ENCODE results near the gene GALNT15. TPM values are rescaled to one million over a fixed set of nuclear protein-coding genes. Genes with fewer than 3 reads are reported as not detected.

The GALNT15 gene, protein sequence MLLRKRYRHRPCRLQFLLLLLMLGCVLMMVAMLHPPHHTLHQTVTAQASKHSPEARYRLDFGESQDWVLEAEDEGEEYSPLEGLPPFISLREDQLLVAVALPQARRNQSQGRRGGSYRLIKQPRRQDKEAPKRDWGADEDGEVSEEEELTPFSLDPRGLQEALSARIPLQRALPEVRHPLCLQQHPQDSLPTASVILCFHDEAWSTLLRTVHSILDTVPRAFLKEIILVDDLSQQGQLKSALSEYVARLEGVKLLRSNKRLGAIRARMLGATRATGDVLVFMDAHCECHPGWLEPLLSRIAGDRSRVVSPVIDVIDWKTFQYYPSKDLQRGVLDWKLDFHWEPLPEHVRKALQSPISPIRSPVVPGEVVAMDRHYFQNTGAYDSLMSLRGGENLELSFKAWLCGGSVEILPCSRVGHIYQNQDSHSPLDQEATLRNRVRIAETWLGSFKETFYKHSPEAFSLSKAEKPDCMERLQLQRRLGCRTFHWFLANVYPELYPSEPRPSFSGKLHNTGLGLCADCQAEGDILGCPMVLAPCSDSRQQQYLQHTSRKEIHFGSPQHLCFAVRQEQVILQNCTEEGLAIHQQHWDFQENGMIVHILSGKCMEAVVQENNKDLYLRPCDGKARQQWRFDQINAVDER
- not detected for total RNA-seq

DNA sequence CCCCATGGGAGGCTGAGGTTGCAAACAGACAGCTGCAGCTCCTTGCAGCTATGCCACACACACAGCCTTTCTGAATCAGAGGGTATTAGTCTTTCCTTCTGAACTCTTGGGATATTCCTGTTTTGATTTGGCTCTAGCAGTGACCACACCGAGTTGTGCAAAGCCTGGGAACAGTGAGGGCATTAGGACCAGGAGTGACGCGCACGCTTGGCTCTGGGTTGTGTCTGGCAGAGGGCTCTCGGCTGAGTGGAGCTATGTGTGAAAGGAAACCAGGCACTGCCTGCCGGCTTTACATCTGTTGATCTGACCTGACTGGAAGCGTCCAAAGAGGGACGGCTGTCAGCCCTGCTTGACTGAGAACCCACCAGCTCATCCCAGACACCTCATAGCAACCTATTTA is at the start of gene GALNT15:
Gene GALNT15 (plus strand): TSS at position 292 of the 400 bp plus-strand sequence. CDS start 472 bp downstream, outside the sequence.

DNA sequence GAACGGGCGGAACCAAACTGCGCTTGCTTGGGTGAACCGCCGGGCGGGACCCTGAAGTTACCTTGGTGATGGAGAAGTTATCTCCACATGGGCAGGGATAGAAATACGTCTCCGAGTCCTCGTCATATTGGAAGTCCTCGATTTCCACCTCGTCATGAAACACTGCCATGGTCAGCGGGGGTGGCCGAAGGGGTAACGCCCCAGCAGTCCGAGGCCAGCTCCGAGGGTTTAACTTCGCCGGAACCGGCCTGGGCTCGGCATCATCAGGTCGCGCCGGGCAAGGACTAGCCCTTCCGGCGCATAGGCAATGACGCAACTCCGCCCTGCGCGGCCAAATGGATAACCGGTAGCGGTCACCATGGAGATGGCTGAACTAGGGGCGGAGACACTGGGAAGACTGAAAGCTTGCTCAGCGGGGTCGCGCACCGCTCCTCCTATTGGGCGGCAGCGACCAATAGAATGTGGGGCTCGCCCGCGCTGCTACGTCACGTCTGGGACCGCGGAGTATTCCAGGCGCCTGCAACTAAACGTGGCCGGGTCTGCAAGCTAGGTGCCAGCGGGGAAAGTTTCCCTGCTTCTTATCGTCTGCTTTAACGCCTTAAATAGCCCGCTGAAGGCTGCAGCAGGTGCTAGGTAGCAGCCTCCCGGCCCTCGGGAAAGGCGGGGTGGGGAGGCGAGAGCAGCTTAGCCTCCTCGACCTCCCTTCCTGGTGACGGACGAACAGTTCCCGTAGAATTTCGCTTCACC is 90.4 kb downstream of the GALNT15 start, which contains the start of the genes DPH3 and OXNAD1:
Gene DPH3 (minus strand): TSS at position 236 of the 747 bp plus-strand sequence. CDS start 67 bp downstream, at position 169.
Gene OXNAD1 (plus strand): TSS at position 505 of the 747 bp plus-strand sequence. CDS start 5,741 bp downstream, outside the sequence.

Other genes starting within 250 kb of the GALNT15 start
- gene DPH3, start 90.3 kb downstream of the GALNT15 start, total RNA-seq, result 10 to 100 TPM in 1 of 2 experiments, 1 to 10 TPM in 1; 9.6 to 12.8 TPM
- gene OXNAD1, start 90.5 kb downstream of the GALNT15 start, total RNA-seq, result 10 to 100 TPM; 76.3 to 80.3 TPM